HG03565 (cell line): ENCODE measurements around the gene MYO3B.

ENCODE experiments used
- ATAC-seq: cut with Tn5 transposase; IDR thresholded peaks from one replicate; pipeline ENCODE4 v1.9.1; 2021; ENCODE audit warnings: mild to moderate bottlenecking, moderate library complexity; ENCODE audit not compliant: unreplicated experiment

Gene MYO3B

GRCh38 chr2:170292415-170292814 is 114.5 kb downstream of the MYO3B start:
- no peak for ATAC-seq

- no peak for ATAC-seq
These were observed 119.5 kb downstream of the MYO3B start for GRCh38 chr2:170297496-170297895.

DNA sequence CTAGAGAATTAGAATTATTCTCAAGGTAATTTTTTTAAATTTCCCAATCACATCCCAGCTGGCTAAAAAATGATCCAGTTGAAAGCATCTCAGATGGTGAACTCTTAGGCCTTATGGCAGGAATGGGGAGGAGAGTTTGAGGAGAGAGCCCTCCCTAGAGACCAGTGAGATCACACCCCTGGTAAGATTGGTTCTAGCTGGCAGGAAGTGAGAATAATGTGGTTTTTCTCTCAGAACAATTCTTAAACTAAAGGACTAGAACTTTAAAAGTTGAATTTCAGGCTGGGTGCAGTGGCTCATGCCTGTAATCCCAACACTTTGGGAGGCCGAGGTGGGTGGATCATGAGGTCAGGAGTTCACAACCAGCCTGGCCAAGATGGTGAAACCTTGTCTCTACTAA is 120.2 kb downstream of the MYO3B start:
- ATAC-seq, result no peak

DNA sequence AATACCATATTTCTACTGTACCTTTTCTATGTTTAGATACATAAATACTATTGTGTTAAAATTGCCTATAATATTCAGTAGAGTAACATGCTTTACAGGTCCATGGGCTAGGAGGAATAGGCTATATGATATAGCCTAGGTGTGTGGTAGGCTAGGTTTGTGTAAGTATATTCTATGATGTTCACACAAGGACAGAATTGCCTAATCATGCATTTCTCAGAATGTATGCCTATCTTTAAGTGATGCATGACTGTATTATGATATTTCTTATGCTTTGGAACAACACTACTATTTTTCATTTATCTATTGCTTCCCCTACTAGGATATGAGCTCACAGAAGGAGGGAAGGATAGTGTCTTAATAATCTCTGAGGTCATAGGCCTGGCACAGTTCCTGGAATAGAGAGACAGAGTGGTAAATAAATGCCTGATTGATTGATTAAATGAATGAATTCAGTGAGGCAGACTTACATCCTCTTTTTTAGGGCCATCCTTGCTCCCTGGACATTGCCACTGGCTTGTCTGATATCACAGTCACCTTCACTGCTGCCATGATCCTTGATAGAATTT is 121.0 kb downstream of the MYO3B start:
- ATAC-seq, result no peak

- no peak for ATAC-seq
These were observed 123.0 kb downstream of the MYO3B start for GRCh38 chr2:170300993-170301392.

- ATAC-seq, result no peak
These were observed 123.7 kb downstream of the MYO3B start for GRCh38 chr2:170301626-170302025.

GRCh38 chr2:170305711-170306110 is 127.8 kb downstream of the MYO3B start:
- no peak for ATAC-seq

GRCh38 chr2:170306293-170306873 is 128.4 kb downstream of the MYO3B start:
- ATAC-seq, result no peak

DNA sequence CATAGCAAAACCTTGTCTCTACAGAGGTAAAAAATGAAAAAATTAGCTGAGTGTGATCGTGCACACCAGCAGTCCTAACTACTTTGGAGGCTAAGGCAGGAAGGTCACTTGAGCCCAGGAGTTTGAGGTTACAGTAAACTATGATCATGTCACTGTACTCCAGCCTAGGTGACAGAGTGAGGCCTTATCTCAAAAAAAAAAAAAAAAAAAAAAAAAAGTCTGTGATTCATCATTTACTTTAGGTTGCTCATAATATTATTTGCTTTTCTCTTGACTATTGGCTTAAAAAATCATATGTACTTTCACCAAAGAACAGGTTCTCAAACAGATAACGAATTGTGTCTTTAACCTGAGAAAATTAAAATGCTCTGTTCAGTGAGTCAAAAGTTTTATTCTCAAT is 129.1 kb downstream of the MYO3B start:
- no peak for ATAC-seq

- ATAC-seq, result no peak
These were observed 129.8 kb downstream of the MYO3B start for GRCh38 chr2:170307555-170308351.

DNA sequence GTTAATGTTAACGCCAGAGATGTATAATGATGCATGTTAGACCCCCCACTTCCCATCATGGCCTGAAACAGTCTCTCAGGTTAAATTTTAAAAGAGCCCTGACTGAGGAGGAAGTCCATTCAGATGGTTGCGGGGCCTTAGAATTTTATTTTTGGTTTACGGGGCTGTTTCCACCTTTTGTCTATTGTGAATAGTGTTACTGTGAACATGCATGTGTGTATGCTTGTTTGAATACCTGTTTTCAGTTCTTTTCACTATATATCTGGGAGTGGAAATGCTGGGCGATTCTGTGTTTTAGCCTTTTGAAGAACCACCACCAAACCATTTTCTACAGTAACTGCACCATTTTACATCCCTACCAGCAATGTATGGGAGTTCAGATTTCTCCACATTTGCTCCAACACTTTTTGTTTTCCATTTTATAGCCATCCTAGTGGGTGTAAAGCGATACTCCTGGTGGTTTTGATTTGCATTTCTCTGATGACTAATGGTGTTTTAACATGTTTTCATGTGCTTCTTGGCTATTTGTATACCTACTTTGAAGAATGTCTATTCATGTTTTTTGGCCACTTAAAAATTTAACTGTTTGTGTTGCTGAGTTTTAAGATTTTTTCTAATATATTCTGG is 133.0 kb downstream of the MYO3B start:
- no peak for ATAC-seq

DNA sequence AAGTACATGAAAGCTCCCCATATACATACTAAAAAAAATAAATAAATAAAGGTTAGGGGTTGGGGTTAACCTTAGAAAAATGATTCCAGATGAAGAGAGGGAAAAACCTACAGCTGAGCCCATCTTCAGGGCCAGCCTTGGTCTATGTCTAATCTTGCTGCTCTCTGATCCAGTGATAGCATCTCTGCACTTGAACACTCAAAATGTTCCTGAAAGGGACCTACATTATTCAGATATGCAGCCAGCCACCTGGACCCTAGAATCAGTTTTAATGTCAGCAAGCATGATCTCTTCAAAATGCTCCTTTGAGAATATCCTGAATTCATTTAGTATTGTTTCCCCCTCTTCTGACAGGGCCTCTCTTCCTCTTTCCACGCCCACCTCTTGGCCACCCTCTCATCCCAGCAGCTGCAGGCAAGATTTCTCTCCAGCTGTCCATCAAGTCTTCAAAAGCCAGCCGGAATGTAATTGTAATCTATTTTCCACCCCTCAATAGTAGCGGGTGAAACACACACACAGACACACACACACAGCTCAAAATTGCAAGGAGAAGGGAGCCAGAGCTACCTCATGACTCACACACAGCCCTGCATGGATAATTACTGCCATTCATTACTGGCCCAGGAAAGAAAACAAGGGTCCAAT is 135.5 kb downstream of the MYO3B start:
- no peak for ATAC-seq

- no peak for ATAC-seq
These were observed 136.0 kb downstream of the MYO3B start for GRCh38 chr2:170313992-170314348.

- ATAC-seq, result no peak
These were observed 136.9 kb downstream of the MYO3B start for GRCh38 chr2:170314744-170315447.

DNA sequence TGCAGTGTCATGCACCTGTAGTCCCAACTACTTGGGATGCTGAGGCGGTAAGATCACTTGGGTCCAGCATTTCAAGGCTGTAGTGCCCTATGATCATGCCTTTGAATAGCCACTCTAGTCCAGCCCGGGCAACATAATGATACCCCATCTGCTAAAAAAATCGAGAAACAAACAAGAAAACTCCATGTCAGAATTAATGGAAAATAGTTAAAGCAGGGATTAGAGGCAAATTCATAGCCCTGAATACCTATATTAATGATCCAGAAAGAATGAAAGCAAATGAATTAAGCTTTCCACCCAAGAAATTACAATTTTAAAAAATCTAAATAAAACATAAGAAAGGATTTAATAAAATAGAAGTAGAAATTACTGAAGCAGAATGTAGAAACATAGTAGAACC is 143.0 kb downstream of the MYO3B start:
- ATAC-seq, result no peak

GRCh38 chr2:170321526-170321925 is 143.6 kb downstream of the MYO3B start:
- ATAC-seq, result no peak

DNA sequence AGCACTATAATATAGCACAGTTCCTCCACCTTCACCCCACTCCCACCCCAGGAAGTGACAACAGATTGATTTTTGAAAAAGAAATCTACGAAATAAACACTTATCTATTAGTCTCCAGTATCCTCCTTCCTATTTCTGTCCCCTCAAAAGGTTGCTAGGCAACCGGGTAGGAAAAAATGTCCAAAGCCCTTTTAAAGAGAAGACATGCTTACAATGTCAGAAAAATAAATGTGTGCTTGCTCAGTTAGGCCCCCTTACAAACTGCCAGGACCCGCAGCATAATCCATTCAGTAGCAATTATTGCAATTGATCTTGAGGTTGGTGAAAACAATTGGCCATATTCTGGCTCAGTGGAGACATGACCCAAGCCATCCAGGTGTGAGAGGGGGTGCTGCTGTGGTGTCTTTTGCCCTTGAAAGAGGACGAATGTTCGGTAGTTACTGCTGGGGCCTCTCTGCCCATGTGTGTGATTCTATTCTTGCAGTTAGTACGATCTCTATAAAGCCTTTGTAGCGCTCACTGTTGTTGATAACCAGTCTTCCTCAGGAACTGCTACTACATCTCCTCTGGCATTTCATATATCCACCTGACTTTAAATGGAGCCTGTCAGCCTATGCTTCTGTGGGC is 144.3 kb downstream of the MYO3B start:
- ATAC-seq, result no peak

DNA sequence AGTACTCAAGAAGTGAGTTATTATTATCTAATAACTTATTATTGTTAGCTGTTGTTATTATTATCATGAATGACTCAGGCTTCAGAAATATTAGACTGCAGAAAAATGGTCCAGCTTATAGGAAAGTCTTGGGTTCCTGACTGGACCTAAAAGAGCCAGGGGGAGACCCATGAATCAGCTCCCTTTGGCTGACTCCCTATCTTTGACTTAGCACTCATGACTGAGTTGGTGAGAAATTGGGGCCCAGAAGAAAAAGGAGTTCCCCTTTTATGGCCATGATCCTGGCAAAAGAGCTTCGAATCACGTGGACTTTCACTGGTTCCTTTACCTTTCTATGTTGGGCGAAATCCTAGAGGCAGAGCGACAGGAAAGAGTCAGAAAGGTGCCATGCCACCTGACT is 145.8 kb downstream of the MYO3B start:
- no peak for ATAC-seq

GRCh38 chr2:170324640-170325046 is 146.7 kb downstream of the MYO3B start:
- ATAC-seq, result no peak

- no peak for ATAC-seq
These were observed 152.9 kb downstream of the MYO3B start for GRCh38 chr2:170330881-170331280.
